GM18502 (cell line): Measurements from ENCODE around the gene NR2F2.

Source experiments
- ATAC-seq: cut with Tn5 transposase; IDR thresholded peaks from one replicate; pipeline ENCODE4 v1.9.1; 2021; ENCODE audit warnings: mild to moderate bottlenecking; ENCODE audit not compliant: unreplicated experiment, poor library complexity

Gene NR2F2

DNA sequence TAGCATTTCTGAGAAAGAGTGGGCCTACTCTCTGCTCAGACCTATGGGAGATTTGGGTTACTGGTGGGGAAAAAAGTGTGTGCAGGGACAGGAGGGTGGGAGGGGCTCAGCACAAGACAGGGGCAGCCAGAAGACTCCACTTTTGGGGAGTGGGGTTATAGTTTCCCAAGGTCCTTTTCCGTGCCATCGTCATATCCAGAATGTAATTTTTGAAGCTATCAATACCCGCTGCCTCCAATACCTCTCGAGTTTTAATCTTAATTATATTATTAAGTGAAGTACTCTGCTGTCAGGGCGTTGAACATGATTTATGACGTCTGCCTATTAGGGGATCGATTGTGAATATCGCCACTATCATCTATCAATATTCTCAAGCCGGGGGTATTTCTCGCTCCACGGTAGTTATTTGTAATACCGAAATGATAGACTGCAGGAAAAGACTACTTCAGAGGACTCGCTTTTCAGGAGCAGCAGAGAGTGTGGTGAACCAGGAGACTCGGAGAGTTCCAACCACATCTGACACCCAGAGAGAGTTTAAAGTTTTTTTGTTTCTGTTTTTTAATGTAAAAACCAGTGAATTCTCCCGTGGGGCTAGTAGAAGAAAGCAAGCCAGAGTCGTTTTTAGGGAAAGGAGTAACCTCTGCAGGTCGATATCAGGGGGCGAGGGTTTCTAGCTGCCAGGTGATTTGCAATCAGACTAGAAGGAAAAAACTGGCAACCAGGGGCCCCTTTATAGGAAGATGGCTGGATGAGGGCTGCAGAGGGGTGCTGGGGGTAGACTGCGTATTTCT, 20.6 kb downstream of the NR2F2 start:
- ATAC-seq: no peak

DNA sequence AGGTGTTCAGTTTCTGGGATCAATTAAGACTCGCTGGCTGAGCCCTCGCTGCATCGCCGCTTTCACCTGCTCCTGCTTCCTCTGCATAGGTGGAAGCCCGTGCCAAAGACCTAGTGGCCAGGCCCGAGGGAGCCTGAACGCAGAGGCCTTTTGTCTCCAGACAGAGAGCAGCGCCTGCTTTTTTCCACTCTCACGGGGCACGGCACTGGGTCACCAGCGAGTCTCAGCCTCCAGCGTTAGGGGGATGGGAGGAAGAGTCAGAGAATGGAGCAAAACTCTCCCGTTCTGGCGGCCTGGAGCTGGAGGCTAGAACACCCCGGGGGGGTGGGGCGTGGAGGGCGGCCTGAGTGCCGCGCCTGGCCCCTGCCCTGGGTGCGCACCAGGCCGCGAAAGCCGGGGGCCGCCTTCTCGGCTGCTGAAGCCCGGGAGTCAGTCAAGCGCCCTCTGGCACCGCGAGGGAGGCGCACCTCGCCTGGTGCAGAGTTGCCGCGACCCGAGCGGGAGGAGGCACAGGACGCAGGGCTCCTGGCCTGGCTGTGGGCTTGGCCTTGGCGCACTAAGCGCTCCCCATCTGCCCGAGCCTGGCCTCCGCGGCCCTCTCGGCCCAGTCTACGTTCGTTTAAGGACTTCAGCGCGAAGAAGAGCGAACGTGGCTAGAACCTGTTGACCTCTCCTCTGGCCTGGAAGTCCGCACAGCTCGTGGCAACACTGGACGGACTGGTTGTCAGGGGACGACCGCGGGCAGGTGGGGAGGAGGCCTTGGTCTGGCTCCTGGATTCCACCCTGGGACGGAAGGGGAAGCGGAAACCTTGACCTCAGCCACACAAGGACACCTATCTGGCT, 21.5 kb downstream of the NR2F2 start:
- no peak for ATAC-seq

DNA sequence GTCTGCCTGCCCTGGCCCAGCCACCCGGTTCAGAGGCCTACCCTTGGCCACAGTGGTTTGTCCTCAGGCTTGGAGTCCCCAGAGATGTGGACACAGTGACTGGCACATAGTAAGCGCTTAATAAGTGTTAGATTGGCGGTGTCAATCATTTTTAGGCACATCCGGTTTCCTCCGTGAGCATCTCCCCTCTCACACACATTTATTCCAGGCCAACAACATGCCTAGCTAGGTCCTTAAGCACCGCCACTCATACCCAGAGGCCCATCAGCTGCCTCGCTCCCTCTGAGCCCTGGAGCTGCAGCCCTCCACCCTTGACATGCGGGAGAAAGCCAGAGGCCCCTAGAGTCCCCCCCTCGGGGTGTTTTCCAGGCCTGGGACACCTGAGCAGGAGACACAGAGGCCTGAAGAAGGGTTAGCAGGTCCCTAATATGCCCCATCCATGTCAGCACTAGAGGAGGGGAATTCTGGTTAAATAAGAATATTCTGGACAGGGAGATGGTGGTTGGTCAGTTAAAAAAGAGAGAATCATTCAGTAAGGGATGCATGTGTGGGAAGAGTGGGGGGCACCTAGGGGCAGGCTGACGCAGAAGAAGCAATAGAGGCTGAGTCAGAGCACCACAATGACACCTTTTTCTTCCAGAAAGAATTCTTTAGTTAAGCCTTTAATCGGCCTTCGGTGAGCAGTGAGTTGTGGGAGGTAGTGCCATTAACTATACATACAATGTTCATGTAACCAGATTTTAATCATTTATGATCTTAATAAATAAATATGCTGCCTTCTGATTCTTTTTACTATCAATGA, 22.3 kb downstream of the NR2F2 start:
- ATAC-seq: no peak

DNA sequence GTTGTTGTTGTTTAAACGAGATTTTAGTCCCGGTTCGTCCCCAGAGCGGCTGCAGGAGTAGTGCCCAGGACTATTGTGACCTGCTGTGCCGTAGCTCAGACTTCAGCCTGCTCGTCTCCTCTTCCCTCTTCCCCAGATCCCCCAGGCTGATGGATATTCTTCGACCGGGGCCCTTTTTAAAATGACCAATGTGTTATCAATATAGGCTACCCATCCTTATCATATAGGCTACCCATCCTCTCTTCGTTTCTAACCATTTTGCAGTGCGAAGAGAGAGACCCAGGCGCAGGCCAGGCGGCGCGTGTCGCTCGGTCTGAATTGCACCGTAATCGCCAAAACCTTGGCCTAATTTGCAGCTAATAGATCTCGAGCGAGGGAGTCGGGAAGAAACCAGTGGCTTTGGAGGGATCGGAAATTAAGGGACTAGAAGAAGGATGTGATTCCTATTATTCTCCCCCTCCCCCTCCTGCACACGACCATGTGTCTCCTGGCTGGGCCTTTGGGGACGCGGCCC, 23.0 kb downstream of the NR2F2 start:
- no peak for ATAC-seq

DNA sequence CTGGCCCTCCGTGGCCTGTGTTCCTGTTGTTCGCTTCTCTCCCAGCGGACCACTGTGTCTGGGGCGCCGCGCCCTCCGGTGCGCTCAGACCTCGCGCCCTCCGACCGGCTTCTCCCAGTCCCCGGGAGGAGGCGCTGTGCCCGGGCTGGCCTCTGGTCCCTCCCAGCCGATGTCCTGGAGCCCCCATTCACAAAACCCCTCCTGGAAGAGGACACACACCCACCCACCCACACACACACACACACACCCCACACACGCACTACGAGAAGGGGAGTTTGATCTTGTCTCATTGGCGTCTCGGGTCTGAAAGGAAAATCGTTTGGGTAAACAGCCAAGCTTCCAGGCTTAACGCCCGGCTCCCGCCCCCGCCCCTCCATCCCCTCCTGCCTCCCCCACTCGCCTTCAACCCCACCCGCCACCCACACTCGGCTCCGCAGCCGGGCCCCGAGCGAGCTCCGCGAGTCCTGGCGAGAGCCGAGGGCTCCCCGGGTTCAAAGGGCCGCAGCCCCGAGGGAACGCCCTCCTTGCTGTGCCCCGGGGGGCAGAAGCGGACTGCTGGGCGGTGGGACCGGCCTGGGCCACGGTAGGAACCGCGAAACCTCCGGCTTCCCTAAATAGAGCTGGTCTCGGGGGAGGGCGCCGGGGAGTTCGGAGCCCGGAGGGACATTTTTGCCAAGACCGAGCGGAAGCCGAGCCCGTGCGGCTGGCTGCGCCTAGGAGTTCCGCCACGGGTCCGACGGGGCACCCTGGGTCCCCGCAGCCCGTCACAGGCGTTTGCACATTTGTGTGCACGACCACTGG, 23.6 kb downstream of the NR2F2 start:
- ATAC-seq: no peak

DNA sequence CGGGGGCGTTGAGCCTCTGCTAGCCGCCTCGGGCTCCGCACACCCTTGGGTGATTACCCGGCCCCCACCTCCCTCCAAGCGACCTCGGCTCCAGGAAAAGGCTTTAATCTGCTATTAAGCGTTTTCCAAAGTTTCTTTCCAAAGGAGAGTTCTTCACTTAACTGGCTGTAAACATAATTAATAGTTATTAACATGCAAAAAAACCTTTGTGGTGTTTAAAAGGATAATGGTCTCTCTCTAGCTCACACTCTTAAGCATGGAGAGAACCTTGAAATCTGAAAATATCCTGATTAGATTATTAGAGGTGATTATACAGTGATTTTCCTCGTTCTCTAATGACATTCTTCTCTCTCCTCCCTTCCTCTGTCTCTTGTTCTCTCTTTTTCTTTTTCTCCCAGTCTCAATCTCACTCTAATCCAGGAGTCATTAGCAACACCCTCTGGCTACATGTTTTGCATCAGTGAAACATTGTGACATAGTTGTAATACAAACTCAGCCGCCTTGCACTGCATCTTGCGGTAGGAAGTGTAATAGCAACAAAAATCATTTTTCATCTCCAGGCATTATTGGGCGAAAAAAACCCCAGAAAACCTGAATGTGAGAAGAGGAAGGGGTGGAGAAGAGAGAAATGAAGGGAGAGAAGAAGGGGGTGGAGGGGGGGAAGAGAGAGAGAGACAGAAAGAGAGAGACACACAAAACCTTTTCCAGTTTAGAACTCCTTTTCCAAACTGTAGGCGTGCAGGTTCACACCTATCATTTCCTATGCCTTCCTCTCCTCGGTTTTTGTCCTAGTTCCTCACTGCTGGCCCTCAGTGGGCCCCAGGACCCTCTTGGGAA, 24.4 kb downstream of the NR2F2 start:
- ATAC-seq: no peak

DNA sequence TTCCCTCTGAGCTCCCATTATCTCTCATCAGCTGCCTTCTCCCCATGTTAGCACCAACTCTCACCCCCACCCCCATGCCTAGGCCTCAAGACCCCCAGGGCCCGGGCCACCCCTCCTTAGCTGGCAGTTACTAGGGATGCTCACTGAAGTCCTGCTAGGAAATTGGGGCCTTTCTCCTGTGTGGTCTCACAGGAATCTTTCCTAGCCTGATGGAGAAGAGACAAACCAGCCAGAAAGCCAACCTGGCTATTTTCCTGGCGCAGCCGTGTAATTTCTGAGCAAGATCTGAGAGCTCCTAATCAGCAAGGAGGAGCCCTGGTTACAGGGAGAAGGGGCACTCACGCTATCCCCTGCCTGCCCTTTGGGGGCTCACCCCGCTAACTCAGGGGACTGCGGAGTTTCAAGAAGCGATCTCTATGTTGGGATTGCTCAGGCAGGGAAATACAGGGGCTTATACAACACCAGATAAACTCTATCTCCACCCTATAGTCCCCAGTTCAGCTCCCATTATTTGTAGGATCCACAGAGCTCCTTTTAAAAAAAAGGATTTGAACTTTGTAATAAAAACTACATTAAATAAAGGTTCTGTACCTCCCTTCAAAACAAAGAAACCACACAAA, 25.2 kb downstream of the NR2F2 start:
- ATAC-seq: no peak

DNA sequence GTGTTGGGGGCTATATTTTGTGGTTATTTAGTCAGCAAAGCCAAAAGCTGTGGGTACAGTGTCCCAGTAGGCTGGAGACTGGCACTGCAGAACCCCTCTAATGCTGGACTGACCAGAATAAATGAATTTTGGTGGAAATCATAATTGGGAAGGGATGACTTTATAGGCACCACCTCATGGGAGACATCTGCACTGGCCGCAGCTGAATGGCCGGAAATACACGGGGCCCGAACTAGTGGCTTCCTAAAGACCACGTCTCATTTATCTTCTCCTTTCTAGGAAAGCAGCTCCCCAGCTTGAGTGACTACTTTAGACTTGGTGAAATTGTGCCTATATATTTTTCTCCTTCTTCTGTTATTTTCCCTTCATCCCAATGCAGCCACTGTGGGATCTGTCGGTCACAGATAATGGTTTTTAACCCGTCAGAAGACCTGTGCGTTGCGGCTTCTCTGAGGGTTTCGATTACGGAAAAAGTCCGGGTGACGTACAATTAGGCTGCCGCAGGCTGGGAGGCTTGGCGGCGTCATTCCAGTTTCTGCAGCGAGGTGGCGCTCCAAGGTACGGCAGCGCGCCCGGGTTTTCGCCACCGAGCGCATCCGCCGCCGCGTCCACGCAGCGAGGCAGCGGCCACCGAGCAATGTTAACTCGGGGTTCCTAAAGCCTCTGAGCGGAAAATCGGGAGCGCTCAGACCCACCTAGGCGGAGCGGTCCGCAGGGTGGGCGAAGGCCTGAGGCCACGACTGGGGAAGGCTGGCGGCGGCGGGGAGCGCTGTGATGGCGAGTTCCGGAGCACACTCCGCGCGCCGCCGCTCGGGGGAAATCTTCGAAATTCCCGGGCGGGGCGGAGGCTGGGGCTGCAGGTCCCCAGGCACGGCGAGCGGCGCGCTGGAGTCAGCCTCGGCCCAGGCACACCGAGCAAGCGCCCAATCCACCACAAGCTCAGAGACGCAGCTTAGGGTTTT, 26.3 kb downstream of the NR2F2 start:
- peak; percentile 71 for ATAC-seq

DNA sequence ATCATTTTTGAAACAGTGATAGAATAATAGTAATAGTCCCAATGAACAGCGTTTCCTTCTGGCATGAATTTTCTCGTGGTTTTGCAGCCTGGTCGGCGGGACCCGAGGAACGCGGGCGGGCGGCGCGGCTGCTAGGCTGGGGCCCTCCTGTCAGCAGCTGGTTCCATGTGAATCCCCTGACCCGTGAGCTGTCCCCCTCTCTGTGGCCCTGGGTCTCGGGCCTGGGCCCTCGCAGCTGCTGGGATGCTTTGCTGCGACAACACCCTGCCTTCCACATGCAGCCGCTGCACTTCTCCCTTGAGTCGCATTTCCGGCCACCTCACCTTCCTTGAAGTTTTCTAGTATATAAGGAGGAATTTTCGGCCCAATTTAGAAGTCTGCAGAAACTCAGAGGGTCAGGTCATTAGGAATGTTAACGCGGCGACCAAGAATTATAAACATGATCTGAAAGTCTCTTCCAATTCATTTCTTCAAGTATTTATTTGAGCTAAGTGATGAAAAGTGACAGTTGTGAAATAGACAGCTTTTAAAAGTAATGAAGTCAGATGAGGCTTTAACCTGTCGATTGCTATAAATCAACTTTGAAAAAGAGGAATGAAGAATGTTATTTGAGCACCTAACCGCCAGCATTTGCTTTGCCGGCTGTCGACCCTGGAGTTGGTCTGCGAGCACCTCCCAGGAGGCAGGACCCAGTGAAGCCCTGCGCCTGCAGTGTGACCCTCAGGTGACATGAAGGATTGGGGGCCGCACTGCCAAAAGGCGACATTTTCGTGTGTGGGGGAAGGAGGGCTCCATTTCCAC, 27.7 kb downstream of the NR2F2 start:
- no peak for ATAC-seq

DNA sequence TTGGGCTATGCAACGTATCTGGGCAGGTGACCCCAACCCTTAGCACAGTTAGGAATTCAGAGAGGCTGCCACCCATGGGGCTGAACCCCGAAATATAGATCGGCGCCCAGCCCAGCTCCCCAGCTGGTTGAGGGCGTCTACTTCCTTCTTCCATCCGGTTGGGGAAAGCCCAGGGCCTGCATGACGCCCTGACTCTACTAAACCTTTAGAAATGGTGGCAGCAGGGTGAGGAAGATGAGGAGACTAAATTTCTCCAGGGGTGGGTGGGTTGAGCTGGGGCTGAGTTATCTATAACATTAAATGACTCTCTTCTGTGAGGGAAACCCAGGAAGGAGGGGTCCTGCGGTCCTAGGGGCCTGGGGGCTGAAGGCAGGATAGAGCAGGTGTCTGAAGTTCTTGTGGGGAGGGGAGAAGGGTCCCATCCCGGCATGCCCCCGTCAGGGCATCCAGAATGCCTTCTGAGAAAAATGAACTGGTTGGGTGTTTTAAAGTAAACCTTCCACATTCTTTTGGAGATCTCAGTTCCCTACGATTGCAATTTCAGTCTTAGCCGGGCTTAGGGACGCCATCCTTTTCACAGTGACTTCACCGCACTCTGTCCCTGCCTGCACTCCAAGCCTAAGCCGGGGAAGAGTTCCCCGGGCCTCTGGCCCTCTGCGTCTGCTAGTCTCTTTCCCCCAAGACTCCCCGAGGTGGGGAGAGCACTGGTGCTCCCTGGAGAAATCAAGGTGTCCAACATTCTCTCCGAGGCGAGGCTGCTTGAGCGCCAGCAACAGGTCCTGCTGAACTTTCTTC, 28.5 kb downstream of the NR2F2 start:
- no peak for ATAC-seq

DNA sequence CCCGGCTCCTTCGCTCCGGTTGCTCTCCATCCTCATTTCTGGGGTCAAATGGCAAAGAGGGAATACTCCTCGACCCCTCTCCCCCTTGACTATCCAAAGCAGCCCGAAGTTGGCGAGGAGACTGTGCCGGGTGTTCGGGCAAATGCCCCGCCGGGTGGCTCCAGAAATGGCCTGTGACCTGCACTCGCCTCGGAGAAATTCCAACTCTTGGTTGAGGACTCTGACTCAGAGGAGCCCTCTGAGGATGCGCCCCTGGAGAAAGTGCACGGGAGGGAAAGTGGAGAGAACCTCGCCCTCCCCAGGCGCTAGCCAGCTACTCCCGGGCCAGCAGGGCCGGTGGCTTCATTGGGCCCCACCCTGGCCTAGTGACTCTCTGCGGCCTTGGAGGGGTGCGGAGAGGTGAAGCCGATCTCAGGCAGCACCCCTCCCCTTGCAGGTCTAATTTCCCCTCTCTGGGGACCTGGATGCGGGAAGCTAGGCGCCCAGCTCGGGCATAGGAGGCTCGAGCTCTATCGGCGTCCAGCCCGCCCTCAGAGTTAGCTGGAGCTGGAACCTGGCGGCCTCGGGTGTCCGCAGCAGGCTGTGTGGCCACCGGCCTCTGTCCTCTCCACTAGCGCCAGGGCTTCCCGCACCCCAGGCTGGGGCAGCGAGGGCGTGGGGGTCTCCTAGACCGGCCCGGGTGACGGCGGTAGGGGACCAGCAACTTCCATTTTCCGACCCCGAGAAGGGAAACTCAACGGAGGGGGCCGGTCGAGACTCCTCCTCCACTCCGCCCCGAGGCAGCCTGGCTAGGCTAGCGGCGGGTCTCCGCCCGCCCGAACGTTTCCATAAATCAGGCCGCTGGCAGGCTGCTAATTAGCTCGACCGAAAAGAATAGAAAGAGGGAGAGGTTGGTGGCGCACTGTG, 29.4 kb downstream of the NR2F2 start:
- ATAC-seq: no peak

DNA sequence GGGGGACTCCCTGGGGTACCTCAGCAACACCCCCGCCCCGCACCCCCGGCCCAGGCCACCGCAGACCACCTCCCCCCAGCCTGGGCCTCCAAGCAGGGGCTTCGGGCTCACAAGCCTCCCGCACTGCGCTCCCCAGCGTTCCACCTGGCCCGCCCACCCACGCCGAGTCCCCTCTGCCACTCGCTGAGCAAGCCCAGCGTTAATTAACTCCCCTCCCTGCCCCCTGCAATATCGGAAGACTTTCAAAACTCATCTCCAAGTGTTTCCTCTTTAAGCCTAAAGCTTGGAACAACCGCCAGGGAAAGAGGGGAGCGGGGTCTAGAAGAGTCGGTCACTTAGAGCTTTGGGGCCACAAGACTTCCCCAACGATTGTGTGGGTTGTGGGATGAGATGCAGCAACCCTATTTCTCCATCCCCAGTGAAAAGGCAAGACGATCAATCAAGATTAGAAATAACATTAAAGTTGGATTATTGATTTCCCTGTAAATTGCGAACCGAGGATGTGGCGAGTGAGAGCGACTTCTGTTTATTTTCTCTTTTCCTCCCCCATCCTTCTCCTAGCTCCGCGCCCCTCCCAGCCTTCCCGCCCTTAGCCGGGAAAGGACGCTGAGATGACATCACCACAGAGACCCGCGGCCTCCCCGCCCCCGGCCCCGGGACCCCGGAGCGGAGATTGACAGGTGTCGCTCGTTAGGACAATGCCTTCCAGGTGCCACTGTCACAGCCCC, 30.2 kb downstream of the NR2F2 start:
- no peak for ATAC-seq

DNA sequence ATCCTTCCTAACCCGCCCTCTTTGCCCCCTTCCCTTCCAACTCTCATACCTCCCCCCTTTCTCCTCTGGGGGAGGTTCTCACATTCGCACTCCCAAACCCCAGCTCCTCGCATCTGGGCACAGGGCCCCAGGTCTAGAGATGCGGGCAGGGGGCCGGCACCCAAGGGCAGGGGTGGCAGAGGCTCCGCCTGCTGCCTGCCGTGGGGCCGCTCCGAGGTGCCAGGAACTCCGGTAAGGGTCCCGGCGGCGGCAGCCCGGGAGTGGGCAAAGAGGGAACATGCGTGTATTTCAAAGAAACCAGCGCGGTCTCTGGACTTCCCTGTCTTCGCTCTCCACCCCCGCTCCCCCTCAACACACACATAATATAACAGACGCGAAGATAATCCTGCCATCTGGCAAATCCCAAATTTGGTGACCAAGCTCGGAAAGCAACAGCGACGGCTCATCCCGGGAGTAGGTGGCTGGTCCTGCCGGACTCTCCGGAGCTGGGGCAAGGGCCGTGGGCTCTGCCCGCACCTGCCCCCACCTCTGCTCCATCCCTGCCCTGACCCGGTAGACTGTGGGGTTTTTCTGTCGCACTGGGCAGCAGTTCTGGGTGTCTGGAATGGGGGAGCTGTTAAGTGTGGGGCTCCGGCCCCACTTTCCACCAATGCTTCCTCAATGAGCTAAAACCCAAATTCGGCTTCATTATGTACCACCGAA, 31.0 kb downstream of the NR2F2 start:
- ATAC-seq: no peak
